OCI-LY3 (cell line): ENCODE data around the gene GLUD1.
"Not testable (repeated sequence)": the region's sequence is repeated elsewhere in the genome, so short reads cannot be mapped to it uniquely, and the experiment has no call there.

Source experiments
- CTCF ChIP-seq: fragments of 200-600, 300-600 bp; sonication (generic); IDR thresholded peaks from 2 replicates; pipeline ENCODE4 v1.5.1; 2014; ENCODE audit warnings: antibody characterized with exemption, low read length, low read depth
- EZH2phosphoT487 ChIP-seq: fragments of 200-600 bp; shearing (Covaris generic); IDR thresholded peaks from 2 replicates; pipeline ENCODE4 v1.6.1; 2018; ENCODE audit warnings: antibody characterized with exemption, mixed run types, low read depth

GRCh38 chr10:87143109-87143418, 48.4 kb upstream of the GLUD1 start:
- not testable (repeated sequence) for TF ChIP-seq CTCF, EZH2phosphoT487
